NCI-H2227 (cell line): Measurements from ENCODE around the gene MAEA.
"Not testable (repeated sequence)": the region's sequence is repeated elsewhere in the genome, so short reads cannot be mapped to it uniquely, and the experiment has no call there.

Experiments used
- DNase-seq: peaks from one replicate; lab custom pipeline; 2025; ENCODE audit not compliant: unreplicated experiment; lab: John Stamatoyannopoulos, UW

Gene MAEA

GRCh38 chr4:1333256-1333655, 43.6 kb downstream of the MAEA start:
- no peak for DNase-seq

GRCh38 chr4:1333851-1334578, 44.3 kb downstream of the MAEA start:
- not testable (repeated sequence) for DNase-seq

GRCh38 chr4:1334579-1334895, 44.8 kb downstream of the MAEA start:
- DNase-seq = no peak

- DNase-seq = not testable (repeated sequence)
These were observed 45.6 kb downstream of the MAEA start for GRCh38 chr4:1335193-1335883.

DNA sequence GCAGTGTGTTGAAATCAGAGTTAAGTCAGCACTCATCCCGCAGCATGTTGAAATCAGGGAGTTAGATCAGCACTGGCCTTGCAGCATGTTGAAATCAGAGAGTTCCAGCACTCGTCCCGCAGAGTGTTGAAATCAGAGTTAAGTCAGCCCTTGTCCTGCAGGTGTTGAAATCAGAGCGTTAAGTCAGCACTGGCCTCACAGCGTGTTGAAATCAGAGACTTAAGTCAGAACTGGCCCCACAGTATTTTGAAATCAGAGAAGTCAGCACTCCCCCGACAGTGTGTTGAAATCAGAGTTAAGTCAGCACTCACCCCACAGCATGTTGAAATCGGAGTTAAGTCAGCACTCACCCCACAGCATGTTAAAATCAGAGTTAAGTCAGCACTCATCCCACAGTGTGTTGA, 46.4 kb downstream of the MAEA start:
- no peak for DNase-seq

DNA sequence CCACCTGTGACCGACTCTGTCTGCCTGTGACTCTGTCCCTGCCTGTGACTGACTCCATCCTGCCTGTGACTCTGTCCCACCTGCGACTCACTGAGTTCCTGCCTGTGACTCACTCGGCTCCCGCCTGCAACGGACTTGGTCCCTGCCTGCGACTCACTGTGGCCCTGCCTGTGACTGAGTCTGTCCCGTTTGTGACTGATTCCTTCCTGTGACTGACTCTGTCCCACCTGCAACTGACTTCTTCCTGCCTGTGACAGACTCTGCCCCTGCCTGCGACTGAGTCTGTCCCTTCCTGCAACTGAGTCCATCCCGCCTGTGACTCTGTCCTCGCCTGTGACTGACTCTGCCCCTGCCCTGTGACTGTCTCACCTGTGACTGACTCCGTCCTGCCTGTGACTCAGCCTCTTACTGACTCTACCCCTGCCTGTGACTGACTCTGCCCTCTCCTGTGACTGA, 47.7 kb downstream of the MAEA start:
- no peak for DNase-seq

DNA sequence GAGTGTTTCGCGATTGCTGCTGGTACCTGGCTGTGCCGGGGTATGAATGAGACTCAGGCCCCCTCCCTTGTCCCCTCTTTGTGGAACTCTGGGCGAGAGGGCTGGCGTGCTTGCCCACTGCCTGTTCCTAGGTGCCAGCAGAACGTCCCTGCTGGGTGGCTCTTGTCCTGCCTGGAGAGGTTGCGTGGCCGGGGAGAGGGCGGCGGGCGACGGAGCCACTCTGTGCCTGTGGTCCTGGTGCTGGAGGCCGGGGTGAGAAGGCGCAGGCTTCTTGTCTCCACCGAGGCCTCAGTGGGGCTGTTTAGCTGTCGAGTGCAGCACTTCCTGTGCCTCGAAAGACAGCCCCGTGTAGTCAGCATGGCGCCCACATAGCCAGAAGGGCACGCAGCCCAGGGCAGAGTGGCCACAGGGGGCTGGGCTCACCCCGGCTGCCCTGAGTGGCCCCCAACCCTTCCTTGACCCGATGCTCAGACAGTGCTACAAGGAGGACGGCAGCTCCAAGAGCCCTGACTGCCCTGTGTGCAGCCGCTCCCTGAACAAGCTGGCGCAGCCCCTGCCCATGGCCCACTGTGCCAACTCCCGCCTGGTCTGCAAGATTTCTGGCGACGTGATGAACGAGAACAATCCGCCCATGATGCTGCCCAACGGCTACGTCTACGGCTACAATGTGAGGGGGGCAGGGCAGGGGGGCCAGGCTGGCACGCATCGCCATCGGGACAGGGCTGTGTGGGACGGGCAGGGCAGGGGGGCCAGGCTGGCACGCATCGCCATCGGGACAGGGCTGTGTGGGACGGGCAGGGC, 48.5 kb downstream of the MAEA start:
- no peak for DNase-seq

- DNase-seq = no peak
These were observed 49.2 kb downstream of the MAEA start for GRCh38 chr4:1338752-1339414.

- DNase-seq = no peak
These were observed 49.8 kb downstream of the MAEA start for GRCh38 chr4:1339489-1339888.

- no peak for DNase-seq
These were observed 50.6 kb downstream of the MAEA start for GRCh38 chr4:1340181-1340747.

GRCh38 chr4:1340861-1341260, 51.2 kb downstream of the MAEA start:
- no peak for DNase-seq

- no peak for DNase-seq
These were observed 52.3 kb downstream of the MAEA start for GRCh38 chr4:1342003-1342402.

DNA sequence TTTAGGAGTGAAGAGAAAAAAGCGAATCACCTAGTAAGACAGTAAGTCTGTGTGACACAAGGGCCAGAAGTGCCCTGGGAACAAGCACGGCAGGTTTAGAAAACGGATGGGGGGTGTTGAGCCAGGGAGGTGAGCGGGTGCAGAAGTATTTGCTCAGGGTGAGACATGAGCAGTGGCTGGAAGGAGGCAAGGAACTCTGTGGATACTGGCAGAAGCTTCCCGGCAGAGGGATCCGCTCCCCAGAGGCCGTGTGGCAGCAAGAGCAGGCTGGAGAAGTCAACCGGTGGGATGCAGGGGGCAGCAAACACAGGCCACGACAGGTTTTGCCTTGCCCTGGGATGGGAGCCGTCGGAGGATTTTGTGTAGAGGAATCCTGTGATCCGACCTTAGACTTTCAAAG, 55.0 kb downstream of the MAEA start:
- no peak for DNase-seq

DNA sequence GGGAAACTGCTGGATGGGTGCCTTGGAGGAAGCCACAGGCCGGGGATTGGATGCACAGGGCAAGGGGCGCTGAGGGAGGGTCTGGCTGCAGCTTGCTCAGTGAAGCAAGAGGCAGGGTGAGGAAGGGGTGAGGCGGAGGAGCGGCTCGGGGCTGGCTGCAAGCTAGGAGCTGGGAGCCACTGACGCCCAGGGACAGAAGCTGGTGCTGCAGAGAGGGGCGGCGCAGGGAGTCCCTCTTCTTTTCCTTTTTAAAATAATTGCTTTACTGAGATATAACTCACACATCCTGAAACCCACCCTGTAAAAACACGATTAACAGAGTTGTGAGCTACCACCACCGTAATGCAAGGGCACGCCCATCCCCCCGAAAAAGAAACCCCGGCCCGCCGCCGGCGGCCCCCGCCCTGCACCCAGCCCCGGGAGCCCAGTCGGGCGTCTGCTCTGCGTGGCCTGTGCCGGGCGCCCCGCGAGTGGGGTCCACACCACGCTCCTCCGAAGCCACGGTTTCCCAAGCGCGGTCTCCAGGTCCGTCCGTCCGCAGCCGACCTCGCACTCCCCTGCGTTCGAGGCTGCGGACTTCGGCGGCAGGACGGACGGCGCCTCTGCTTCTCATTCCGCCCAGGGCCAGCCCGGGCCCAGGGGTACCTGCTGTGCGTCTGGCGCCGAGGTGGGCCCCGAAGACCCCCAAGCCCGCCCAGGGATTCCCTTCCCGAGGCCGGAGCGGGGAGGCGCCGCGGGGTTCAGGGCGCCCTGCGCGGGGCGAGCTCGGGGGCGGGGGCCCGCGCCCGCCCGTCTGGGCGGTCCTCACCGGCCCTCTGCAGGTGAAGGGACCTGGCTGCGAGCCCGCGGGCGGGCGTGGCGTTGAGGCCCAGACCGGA, 56.5 kb downstream of the MAEA start:
- DNase-seq = peak; percentile 62

GRCh38 chr4:1346781-1347409, 57.2 kb downstream of the MAEA start, which contains the start of gene UVSSA:
UVSSA (plus strand) TSS chr4:1347208; CDS start chr4:1348092, 884 bp downstream.
- peak; percentile 97 for DNase-seq

GRCh38 chr4:1347410-1347864, 57.7 kb downstream of the MAEA start:
- peak; percentile 76 for DNase-seq

GRCh38 chr4:1348014-1348513, 58.4 kb downstream of the MAEA start:
- DNase-seq = no peak

DNA sequence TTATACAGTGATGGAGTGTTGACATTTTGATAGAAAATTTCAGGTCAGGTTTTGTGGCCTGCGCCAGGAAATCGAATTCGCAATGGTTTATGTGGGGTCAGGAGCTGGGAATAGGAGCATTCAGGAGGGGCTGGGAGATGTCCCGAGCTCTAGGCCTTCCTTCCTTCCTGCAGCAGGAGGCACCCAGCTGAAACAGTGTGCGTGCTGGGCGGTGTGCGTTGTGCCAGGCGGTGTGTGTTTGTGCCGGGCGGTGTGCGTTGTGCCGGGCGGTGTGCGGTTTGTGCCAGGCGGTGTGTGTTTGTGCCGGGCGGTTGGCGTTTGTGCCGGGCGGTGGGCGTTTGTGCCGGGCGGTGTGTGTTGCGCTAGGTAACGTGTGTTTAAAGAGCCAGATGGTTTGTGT, 59.1 kb downstream of the MAEA start:
- DNase-seq = no peak
